ENCODE data around the gene ERC1. TPM values are rescaled to one million over a fixed set of nuclear protein-coding genes. Genes with fewer than 3 reads are reported as not detected.

Gene ERC1
- total and polyA plus RNA-seq, 2 donors (not counting 3 experiments of a cell fraction or from before 2014, with no cell fraction given): 11.7 to 66.1 TPM

- H3K9ac ChIP-seq (replicated peaks; ENCODE audit: extremely low read depth, insufficient read depth, low read length): peak overlapping the region; percentile 72
Observed at GRCh38 chr12:1216560-1216959, 225.5 kb downstream of the ERC1 start.

GRCh38 chr12:1217191-1217949, 226.3 kb downstream of the ERC1 start:
- Histone ChIP-seq H3K9me3 (replicated peaks; ENCODE audit: control insufficient read depth, insufficient read depth, low read length) (no peaks in the 10 kb centered on the region), H3K27ac (ENCODE audit: insufficient read depth, low read depth, low read length) (peak overlapping the region; percentile 98), H4K20me1 (replicated peaks; ENCODE audit: control insufficient read depth, extremely low read depth, insufficient read depth, low read length) (no peaks in the 10 kb centered on the region), H3K79me2 (ENCODE audit: control insufficient read depth, insufficient read depth, low read length) (no peaks in the 10 kb centered on the region), H3K4me1 (ENCODE audit: control insufficient read depth, extremely low read depth, insufficient read depth, low read length) (peaks cover 20% of the 10 kb centered on the region), H2AFZ (ENCODE audit: low read depth, low read length) (peak overlapping the region; percentile 38), H3K4me3 (replicated peaks in 1 of 3; ENCODE audit: insufficient read depth in 1 of 3, low read depth in 1 of 3, low read length in 3 of 3) (peak overlapping the region in 1 of 3 experiments; percentile 52), H3K9me1 (replicated peaks; ENCODE audit: control insufficient read depth, extremely low read depth, insufficient read depth, low read length) (no peaks in the 10 kb centered on the region), H3K27me3 (ENCODE audit: control insufficient read depth in 2 of 2, insufficient read depth in 2 of 2, low read length in 2 of 2) (no peaks in the 10 kb centered on the region), H3K9ac (replicated peaks; ENCODE audit: extremely low read depth, insufficient read depth, low read length) (peak overlapping the region; percentile 85), H3K4me2 (ENCODE audit: insufficient read depth, low read length) (peak overlapping the region; percentile 98), H3K36me3 (ENCODE audit: control insufficient read depth in 2 of 2, extremely low read depth in 1 of 2, insufficient read depth in 2 of 2, low read length in 2 of 2) (no peaks in the 10 kb centered on the region)
- TF ChIP-seq FOS (IDR thresholded peaks at IDR 0.05; ENCODE audit: borderline replicate concordance, insufficient read depth, low read length) (peak; percentile 89), POLR2AphosphoS5 (IDR thresholded peaks at IDR 0.05; ENCODE audit: insufficient read depth, low read depth, low read length) (peak; percentile 63), MYC (IDR thresholded peaks at IDR 0.05; ENCODE audit: low read depth, low read length) (no peak), POLR2A (IDR thresholded peaks at IDR 0.05; ENCODE audit: low read depth, low read length) (peak; percentile 39), CTCF (IDR thresholded peaks at IDR 0.05; ENCODE audit: extremely low read depth in 1 of 2, insufficient read depth in 1 of 2, low read depth in 1 of 2, low read length in 2 of 2) (no peak), JUN (IDR thresholded peaks at IDR 0.05; ENCODE audit: borderline replicate concordance, insufficient read depth, insufficient read length, low read depth) (peak; percentile 85), GATA2 (IDR thresholded peaks at IDR 0.05; ENCODE audit: insufficient read depth, insufficient read length, low read depth, low read length) (peak; percentile 100), EZH2 (IDR thresholded peaks at IDR 0.05; ENCODE audit: borderline replicate concordance, low read depth, low read length, severe bottlenecking) (no peak), MAX (IDR thresholded peaks at IDR 0.05; ENCODE audit: insufficient read depth, insufficient read length) (no peak)
- dilution Hi-C loops (cut with MboI; ENCODE audit: extremely low pct_ligation_motif_present, low sequenced_read_pairs): no loop called here
- POLR2A ChIA-PET: no interaction called here
- FAIRE-seq (peak; percentile 94), DNase-seq (ENCODE audit: low read depth, low spot score) (peak; percentile 89)
- CTCF ChIA-PET: interaction anchor here (0.7 to 1.4 kb wide), 8 partner anchors 9 to 104 kb away, joined by 3 to 10 read pairs (median 4); no protein-coding TSS in a partner anchor
- intact Hi-C loops (cut with micrococcal nuclease): loop anchor here (1.0 to 5.0 kb wide), 6 partner anchors 13 to 365 kb away; no protein-coding TSS in a partner anchor
- TSS peak; percentile 79 for BruUV-seq (replicated peaks)

More at GRCh38 chr12:1216560-1216959, 225.5 kb downstream of the ERC1 start:
- POLR2A ChIA-PET: no interaction called here
- TSS peak; percentile 90 for BruUV-seq (replicated peaks)
- Histone ChIP-seq H3K79me2 (ENCODE audit: control insufficient read depth, insufficient read depth, low read length) (no peaks in the 10 kb centered on the region), H3K36me3 (ENCODE audit: control insufficient read depth in 2 of 2, extremely low read depth in 1 of 2, insufficient read depth in 2 of 2, low read length in 2 of 2) (no peaks in the 10 kb centered on the region), H3K4me2 (ENCODE audit: insufficient read depth, low read length) (peak overlapping the region; percentile 69), H4K20me1 (replicated peaks; ENCODE audit: control insufficient read depth, extremely low read depth, insufficient read depth, low read length) (no peaks in the 10 kb centered on the region), H3K4me3 (replicated peaks in 1 of 3; ENCODE audit: insufficient read depth in 1 of 3, low read depth in 1 of 3, low read length in 3 of 3) (no peak overlapping the region), H3K9me3 (replicated peaks; ENCODE audit: control insufficient read depth, insufficient read depth, low read length) (no peaks in the 10 kb centered on the region), H3K27me3 (ENCODE audit: control insufficient read depth in 2 of 2, insufficient read depth in 2 of 2, low read length in 2 of 2) (no peaks in the 10 kb centered on the region), H2AFZ (ENCODE audit: low read depth, low read length) (no peak overlapping the region), H3K9me1 (replicated peaks; ENCODE audit: control insufficient read depth, extremely low read depth, insufficient read depth, low read length) (no peaks in the 10 kb centered on the region), H3K27ac (ENCODE audit: insufficient read depth, low read depth, low read length) (peak overlapping the region; percentile 98), H3K4me1 (ENCODE audit: control insufficient read depth, extremely low read depth, insufficient read depth, low read length) (peaks cover 20% of the 10 kb centered on the region)
- CTCF ChIA-PET: interaction anchor here (1.1 to 1.4 kb wide), 6 partner anchors 8 to 103 kb away, joined by 3 to 10 read pairs (median 4); no protein-coding TSS in a partner anchor
- FAIRE-seq (no peak), DNase-seq (ENCODE audit: low read depth, low spot score) (no peak)
- TF ChIP-seq POLR2AphosphoS5 (IDR thresholded peaks at IDR 0.05; ENCODE audit: insufficient read depth, low read depth, low read length) (no peak), POLR2A (IDR thresholded peaks at IDR 0.05; ENCODE audit: low read depth, low read length) (no peak)
- dilution Hi-C loops (cut with MboI; ENCODE audit: extremely low pct_ligation_motif_present, low sequenced_read_pairs) (no loop called here), intact Hi-C loops (cut with micrococcal nuclease) (loop anchor here (5.0 kb wide), 2 partner anchors 99 to 366 kb away; no protein-coding TSS in a partner anchor)
